ENCODE measurements around the gene TYW1B.
"Not testable (repeated sequence)": the region's sequence is repeated elsewhere in the genome, so short reads cannot be mapped to it uniquely, and the experiment has no call there.

DNA sequence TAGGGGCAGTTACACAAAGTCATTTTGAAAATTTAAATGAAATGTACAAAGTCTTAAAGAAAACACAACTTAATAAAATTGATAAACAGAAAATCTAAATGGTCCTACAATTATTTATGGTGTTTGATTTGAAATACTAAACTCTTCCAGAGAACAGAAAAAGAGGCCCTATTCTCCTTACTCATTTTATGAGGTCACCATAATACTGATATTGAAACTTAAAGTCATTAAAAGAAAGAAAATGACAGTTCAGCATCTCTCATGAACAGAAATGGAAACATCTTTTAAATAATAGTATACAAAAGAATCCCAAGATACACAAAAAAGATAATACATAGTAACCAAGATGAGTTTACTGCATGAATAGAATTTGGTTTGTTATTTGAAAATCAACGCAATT lies 184.3 kb downstream of the TYW1B start:
- TF ChIP-seq, protein P1, sequence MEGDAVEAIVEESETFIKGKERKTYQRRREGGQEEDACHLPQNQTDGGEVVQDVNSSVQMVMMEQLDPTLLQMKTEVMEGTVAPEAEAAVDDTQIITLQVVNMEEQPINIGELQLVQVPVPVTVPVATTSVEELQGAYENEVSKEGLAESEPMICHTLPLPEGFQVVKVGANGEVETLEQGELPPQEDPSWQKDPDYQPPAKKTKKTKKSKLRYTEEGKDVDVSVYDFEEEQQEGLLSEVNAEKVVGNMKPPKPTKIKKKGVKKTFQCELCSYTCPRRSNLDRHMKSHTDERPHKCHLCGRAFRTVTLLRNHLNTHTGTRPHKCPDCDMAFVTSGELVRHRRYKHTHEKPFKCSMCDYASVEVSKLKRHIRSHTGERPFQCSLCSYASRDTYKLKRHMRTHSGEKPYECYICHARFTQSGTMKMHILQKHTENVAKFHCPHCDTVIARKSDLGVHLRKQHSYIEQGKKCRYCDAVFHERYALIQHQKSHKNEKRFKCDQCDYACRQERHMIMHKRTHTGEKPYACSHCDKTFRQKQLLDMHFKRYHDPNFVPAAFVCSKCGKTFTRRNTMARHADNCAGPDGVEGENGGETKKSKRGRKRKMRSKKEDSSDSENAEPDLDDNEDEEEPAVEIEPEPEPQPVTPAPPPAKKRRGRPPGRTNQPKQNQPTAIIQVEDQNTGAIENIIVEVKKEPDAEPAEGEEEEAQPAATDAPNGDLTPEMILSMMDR (IDR thresholded peaks at IDR 0.05) = not testable (repeated sequence)
- TF ChIP-seq POLR2AphosphoS5 (IDR thresholded peaks at IDR 0.05); POLR2A (IDR thresholded peaks at IDR 0.05; ENCODE audit: low read depth): not testable (repeated sequence)
